NB4 (cell line): Measurements from ENCODE around the gene BAIAP3.

Experiments
- DNase-seq: peaks from one replicate; pipeline ENCODE4 v3.0.0; 2010; ENCODE audit warnings: low read depth
- H3K4me3 ChIP-seq: one replicate; pipeline ENCODE4 v1.5.1; 2011; ENCODE audit warnings: mild to moderate bottlenecking, low read depth, low read length, moderate library complexity
- MYC ChIP-seq: IDR thresholded peaks from 2 replicates; pipeline ENCODE4 v1.6.1; 2011; ENCODE audit warnings: low read depth, low read length
- POLR2A ChIP-seq: IDR thresholded peaks from 2 replicates; pipeline ENCODE4 v1.6.1; 2011; ENCODE audit warnings: mild to moderate bottlenecking; ENCODE audit not compliant: insufficient read length; ENCODE audit errors: extremely low read depth
- TF ChIP-seq, protein P1 (sequence below): IDR thresholded peaks from one replicate; pipeline ENCODE4 v1.5.1; 2012; ENCODE audit warnings: low read depth, low read length
- TF ChIP-seq, protein P2 (sequence below): IDR thresholded peaks from 2 replicates; pipeline ENCODE4 v1.6.1; 2011; ENCODE audit warnings: low read depth, low read length

The BAIAP3 gene

DNA sequence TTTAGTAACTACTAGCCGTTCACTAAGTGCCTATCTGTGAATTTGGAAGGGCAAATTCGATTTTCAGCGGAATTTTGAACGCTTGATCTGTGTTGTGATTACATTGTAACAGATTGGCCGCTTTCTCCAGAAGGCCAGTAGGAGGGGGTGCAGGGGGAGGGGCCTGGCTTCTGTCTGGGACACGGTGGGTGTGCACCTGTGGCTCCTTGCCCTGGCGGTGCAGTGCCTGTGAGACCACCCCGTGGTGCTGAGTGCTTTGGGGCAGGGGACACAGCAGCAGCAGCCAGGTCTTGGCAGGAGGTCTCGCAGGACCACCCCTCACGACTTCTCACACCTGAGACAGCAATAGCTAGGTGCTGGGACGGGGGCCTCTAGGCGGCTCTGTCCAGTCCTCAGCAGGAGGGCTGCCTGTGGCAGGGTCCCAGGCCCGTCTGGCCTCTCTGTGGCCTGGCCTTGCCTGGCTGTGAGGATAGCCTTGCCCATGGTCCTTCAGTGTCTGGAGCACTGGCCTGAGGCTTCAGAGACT, 22.2 kb upstream of the BAIAP3 start:
- DNase-seq, result no peak
- peak overlapping the region; percentile 97 for H3K4me3 ChIP-seq
- TF ChIP-seq, protein P1, sequence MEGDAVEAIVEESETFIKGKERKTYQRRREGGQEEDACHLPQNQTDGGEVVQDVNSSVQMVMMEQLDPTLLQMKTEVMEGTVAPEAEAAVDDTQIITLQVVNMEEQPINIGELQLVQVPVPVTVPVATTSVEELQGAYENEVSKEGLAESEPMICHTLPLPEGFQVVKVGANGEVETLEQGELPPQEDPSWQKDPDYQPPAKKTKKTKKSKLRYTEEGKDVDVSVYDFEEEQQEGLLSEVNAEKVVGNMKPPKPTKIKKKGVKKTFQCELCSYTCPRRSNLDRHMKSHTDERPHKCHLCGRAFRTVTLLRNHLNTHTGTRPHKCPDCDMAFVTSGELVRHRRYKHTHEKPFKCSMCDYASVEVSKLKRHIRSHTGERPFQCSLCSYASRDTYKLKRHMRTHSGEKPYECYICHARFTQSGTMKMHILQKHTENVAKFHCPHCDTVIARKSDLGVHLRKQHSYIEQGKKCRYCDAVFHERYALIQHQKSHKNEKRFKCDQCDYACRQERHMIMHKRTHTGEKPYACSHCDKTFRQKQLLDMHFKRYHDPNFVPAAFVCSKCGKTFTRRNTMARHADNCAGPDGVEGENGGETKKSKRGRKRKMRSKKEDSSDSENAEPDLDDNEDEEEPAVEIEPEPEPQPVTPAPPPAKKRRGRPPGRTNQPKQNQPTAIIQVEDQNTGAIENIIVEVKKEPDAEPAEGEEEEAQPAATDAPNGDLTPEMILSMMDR, result no peak
- no peak for TF ChIP-seq MYC
- TF ChIP-seq POLR2A, result no peak
- TF ChIP-seq, protein P2, sequence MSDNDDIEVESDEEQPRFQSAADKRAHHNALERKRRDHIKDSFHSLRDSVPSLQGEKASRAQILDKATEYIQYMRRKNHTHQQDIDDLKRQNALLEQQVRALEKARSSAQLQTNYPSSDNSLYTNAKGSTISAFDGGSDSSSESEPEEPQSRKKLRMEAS, result no peak

DNA sequence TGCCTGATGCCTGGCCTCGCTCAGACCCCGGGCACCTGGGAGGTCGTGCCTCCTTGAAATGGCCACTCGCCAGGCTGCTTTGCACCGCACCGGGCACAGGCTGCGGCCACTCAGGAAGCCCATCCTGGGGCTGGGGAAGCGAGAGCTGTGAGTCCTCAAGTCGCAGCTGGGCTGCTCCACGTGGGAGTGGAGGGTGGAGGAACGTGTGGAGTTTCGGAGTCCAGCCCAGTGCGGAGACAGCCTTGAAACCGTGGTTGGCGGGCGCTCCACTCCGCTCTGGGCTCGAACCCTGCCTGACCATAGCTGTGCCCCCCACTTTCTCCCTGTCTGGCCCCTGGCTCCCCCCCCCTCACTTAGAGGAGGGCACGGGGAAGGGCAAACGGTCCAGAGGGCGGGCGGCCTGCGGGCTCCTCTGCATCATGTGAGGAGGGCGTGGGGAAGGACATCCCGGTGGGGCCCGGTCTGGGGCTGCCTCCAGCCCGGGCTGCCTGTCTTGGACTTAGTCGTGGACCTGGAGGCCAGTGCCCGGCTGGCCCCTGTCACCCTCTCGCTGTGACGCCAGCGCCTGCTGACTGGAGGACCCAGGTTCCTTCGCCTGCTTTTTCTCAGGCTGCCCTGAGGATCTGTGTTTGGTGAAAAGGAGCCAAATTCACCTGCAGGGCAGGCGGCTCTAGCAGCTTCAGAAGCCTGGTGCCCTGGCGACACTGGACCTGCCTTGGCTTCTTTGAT, 21.5 kb upstream of the BAIAP3 start:
- no peak overlapping the region for H3K4me3 ChIP-seq
- TF ChIP-seq, protein P1, result no peak
- TF ChIP-seq, protein P2, result no peak
- no peak for TF ChIP-seq POLR2A
- TF ChIP-seq MYC, result no peak
- DNase-seq, result no peak

GRCh38 chr16:1312467-1312816, 21.0 kb upstream of the BAIAP3 start:
- DNase-seq, result no peak

DNA sequence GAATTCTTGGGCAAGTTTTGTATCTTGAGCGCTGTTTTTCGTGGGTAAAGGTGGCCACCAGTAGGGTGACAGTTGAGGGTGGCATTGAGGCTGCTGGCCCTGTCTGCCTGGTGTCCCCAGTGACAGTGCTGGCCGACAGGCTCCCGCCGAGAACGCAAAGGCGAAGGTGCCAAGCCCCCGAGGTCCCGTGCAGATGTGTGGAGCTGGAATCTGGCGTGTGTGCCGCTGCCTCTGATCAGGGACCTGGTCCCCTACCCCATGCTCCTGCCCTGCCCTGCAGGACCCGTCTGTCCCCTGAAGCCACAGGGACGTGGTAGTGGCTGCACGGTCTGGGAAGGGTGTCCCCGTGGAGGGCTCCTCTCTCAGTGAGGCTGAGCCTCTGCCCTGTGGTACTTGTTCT, 20.5 kb upstream of the BAIAP3 start:
- TF ChIP-seq MYC (no peak), POLR2A (no peak)
- TF ChIP-seq, protein P1, result no peak
- TF ChIP-seq, protein P2, result no peak
- no peak for DNase-seq
- no peak overlapping the region for H3K4me3 ChIP-seq

More at GRCh38 chr16:1312467-1312816, 21.0 kb upstream of the BAIAP3 start:
- TF ChIP-seq MYC (no peak), POLR2A (no peak)
- TF ChIP-seq, protein P1, result no peak
- TF ChIP-seq, protein P2, result no peak
- H3K4me3 ChIP-seq, result no peak overlapping the region

DNA sequence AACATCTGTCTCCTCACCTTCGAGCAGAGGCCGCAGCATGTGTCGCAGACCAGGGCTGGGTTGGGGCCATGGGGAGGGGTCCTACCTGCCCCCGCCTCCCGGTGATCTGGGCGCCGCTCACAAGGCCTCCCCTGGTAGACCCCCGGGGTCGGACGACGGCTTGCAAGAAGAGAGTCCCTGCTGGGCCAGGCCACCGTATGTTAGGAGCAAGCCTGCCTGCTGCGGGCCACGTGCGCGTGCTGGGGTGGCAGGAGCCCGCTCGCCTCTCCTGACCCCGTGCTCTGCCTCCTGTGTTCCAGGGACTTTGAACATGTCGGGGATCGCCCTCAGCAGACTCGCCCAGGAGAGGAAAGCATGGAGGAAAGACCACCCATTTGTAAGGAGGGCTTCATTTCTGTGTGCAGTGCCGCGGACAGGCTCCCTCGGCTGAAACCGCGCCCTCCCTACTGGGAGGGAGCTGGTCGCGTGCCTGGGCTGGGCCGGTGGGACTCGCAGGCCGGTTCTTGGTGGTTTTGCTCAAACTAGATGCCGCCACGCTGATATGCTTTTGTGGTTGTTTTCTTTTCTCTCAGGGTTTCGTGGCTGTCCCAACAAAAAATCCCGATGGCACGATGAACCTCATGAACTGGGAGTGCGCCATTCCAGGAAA, 19.6 kb upstream of the BAIAP3 start:
- TF ChIP-seq, protein P2, result no peak
- TF ChIP-seq, protein P1, result no peak
- no peak for TF ChIP-seq POLR2A
- no peak for TF ChIP-seq MYC
- no peak for DNase-seq
- H3K4me3 ChIP-seq, result no peak overlapping the region
